NCI-H2227 treated with DMSO at 0.1 percent for 48 hours (cell line): ENCODE measurements around the gene MED19.
A peak's percentile ranks its signal among the peaks of the same experiment; 100 is the strongest.
"Not testable (repeated sequence)": the region's sequence is repeated elsewhere in the genome, so short reads cannot be mapped to it uniquely, and the experiment has no call there.

Experiments used
- DNase-seq: peaks from one replicate; lab custom pipeline; 2025; lab: John Stamatoyannopoulos, UW

MED19 gene, protein sequence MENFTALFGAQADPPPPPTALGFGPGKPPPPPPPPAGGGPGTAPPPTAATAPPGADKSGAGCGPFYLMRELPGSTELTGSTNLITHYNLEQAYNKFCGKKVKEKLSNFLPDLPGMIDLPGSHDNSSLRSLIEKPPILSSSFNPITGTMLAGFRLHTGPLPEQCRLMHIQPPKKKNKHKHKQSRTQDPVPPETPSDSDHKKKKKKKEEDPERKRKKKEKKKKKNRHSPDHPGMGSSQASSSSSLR

DNA sequence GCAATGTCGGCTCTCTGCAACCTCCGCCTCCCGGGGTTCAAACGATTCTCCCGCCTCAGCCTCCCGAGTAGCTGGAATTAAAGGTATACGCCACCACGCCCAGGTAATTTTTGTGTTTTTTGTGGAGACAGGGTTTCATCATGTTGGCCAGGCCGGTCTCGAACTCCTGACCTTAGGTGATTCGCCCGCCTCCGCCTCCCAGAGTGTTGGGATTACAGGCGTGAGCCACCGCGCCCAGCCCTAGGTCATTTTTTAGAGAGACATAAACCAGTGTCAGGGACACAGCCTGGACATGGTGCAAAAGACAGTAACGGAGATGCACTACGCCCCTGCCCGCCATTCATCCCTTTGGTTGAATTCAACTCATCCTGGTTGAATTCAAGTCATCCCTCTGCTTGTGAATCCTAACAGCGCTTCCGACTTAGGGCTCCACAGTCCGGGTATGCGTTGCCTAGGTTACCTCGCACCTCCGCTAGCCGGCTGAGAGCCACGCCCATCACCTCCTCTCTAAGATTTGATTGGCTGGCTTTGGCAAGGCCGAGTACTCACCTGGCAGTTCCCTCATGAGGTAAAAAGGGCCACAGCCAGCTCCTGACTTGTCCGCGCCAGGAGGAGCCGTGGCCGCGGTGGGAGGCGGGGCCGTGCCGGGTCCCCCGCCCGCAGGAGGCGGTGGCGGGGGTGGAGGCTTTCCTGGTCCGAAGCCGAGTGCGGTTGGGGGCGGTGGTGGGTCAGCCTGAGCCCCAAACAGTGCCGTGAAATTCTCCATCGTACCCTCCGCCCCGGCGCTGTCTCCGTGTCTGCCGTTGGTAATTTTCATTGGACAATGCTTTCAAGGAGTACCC is at the start of gene MED19:
MED19 (minus strand) TSS at position 802 of the 842 bp plus-strand sequence; CDS start at position 766, 36 bp downstream.
- peak; percentile 86 for DNase-seq

DNA sequence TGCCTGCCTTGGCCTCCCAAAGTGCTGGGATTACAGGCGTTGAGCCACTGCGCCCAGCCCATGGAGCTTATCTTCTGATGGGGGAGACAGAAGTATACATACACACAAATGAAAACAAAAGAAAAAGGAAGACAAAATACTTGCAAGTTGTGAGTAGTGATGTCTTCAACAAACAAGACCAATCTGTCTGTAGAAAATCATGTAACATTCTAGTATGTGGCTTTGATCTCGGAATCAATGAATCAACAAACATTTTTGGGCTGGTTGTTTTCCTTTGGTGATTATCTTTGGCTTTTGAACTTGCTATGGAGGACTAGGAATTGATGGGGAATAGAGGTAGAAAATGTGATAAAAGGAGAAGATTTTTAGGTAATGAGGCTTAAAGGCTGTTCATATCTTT is 46.2 kb upstream of the MED19 start:
- DNase-seq, result no peak

GRCh38 chr11:57752954-57753353 is 40.9 kb upstream of the MED19 start:
- DNase-seq, result no peak

DNA sequence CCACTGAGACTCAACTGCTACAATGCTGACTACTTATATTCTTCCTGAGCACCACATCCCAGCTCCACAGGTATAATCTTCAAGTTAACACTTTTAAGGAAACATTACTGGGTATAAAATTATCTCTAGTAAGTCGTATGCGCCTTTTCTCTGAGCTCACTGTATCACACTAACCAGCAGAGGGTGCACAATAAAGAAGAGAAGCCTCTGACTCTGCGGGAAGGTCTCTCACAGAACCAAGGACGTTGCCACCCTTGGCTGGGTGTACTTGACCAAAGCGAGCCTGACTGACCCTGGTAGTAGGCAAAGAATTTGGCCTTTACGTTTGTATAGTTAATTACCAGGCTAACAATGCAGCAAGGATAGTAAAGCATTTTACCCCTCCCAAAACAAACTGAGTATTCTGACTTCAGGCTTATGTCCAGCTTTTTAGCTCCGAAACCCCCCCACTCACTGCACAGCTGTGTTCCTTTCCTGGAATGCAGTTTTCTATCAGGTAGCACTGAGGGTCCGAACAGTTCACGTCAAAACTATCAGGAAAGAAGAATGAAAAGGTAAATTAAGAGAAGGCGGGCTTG is 39.8 kb upstream of the MED19 start, which contains the start of gene BTBD18:
BTBD18 (minus strand) TSS at position 144 of the 578 bp plus-strand sequence. CDS start 631 bp downstream, outside the sequence.
- peak; percentile 11 for DNase-seq

- no peak for DNase-seq
These were observed 39.2 kb upstream of the MED19 start for GRCh38 chr11:57751176-57751575.

GRCh38 chr11:57746920-57747319 is 34.9 kb upstream of the MED19 start:
- DNase-seq, result no peak

GRCh38 chr11:57745206-57745605 is 33.2 kb upstream of the MED19 start:
- no peak for DNase-seq

- no peak for DNase-seq
These were observed 32.3 kb upstream of the MED19 start for GRCh38 chr11:57744357-57744756.

GRCh38 chr11:57742087-57742452 is 30.1 kb upstream of the MED19 start:
- no peak for DNase-seq

DNA sequence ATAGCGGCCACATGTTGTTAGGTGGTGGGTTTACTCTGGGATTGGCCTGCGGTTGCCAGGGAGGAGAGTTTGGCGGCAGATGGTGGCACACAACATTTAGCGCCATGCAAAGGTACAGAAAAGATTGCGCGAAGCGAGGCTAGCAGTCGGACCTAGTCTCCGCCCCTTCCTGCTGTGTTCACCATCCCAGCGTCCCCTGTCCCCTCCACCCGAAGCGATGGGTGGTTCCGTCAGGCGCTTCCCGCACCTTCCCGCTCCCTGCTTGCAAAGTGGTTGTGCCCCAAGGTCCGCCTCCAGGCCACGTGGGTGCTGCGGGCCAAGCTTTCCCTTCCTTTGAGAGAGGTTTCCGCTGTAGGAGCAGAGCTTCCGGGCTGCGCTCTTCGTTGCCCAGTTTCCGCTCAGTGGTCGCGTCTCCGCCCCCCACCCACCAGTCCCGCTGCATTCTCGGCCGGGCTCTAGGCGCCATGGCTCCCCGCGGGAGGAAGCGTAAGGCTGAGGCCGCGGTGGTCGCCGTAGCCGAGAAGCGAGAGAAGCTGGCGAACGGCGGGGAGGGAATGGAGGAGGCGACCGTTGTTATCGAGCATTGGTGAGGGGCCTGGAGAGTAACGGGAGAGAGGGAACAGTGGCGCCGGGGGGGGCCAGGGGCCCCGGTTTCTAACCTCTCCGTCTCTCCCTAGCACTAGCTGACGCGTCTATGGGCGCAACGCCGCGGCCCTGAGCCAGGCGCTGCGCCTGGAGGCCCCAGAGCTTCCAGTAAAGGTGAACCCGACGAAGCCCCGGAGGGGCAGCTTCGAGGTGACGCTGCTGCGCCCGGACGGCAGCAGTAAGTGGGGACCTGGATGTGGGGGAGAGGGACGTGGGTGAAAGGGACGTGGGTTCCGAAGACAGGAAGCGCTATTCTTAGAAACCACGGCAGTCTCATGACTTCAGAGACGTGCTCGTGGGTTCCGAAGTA is 29.4 kb upstream of the MED19 start, which contains the start of gene SELENOH:
SELENOH (plus strand) TSS at position 360 of the 955 bp plus-strand sequence; CDS start at position 465, 105 bp downstream.
- peak; percentile 98 for DNase-seq

DNA sequence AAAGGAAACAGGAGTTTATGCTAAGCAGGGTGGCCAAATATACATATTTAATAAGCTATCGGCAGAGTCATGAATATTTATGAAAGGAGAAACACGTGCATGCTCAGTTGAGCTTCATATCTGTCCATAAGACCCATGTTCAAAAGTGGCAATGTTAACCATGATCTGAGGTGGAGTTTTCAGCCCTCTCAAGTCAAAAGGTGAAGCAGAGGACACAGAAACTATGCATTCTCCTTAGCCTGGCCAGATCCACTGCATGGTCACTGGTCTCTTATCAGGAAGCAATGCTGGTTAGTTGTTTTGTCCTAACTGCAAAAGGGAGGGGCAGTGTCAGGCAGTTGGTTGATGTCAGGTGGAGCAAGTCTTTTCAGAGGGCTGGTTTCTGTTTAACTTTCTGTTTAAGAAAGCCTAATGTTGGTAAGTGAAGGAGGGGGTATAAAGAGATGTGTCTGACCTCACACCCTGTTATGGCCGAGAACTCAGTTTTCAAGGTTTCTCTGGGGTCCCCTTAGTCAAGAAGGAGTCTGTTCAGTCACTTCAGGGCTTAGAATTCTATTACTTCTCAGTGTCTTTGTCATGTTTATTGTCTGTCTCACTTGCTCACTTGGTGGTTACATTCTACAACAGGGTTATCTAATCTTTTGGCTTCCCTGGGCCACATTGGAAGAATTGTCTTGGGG is 23.7 kb upstream of the MED19 start:
- DNase-seq, result no peak

DNA sequence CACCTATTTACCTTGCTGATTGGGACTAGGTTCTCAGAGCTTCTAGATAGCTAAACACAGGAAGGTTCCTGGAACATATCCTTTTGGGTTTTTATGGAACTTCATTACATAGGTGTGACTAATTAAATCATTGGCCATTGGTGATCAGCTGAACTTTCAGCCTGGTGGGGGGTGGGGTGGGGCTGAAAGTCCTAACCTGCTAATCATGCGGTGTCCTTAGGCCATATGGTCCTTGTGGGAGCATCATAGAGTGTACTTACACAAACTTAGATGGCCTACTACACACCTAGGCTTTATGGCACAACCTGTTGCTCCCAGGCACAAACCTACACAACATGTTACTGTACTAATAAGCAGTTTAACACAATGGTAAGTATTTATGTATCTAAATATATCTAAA is 20.6 kb upstream of the MED19 start:
- DNase-seq, result no peak

DNA sequence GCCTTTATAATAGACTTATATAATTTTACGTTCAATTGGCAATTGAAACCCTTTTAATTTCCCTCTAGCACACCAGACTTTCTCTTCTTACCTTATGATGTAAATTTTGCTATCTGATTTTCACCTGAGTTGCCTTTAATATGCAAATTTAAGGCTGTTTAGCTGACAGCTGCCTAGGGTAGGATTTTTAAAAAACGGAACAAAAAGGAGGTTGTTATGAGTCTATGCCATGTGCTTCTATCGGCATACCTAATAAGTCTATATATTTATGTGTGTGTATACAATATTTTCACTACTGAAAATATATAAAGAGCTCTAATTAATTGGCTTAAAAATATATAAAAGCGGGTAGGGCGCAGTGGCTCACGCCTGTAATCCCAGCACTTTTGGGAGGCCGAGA is 17.5 kb upstream of the MED19 start:
- DNase-seq, result no peak

DNA sequence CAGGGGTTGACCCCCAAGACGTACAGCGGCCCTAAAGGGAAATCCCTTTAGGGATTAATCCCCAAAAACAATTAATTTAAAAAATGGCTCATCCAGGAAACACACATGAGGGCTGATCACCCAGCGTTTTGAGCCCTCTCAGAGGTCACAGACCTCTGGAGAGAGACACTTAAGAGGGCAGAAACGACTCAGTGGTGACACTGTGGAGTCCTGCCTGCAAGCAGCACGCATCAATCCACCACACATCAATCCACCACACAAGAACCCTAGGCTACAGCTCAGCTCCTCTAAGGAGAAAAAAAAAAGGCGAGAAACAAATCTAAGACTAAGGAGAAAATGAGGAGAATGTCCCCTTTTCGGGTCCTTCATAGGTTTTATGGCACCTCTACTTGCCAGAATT is 16.8 kb upstream of the MED19 start:
- DNase-seq, result no peak

GRCh38 chr11:57727185-57727584 is 15.2 kb upstream of the MED19 start:
- no peak for DNase-seq

DNA sequence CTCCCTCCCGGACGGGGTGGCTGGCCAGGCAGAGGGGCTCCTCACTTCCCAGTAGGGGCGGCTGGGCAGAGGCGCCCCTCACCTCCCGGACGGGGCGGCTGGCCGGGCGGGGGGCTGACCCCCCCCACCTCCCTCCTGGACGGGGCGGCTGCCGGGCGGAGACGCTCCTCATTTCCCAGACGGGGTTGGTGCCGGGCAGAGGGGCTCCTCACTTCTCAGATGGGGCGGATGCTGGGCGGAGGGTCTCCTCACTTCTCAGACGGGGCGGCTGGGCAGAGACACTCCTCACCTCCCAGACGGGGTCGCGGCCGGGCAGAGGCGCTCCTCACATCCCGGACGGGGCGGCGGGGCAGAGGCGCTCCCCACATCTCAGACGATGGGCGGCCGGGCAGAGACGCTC is 4.7 kb upstream of the MED19 start:
- not testable (repeated sequence) for DNase-seq

GRCh38 chr11:57713835-57714234 is 1.8 kb upstream of the MED19 start:
- DNase-seq, result no peak

DNA sequence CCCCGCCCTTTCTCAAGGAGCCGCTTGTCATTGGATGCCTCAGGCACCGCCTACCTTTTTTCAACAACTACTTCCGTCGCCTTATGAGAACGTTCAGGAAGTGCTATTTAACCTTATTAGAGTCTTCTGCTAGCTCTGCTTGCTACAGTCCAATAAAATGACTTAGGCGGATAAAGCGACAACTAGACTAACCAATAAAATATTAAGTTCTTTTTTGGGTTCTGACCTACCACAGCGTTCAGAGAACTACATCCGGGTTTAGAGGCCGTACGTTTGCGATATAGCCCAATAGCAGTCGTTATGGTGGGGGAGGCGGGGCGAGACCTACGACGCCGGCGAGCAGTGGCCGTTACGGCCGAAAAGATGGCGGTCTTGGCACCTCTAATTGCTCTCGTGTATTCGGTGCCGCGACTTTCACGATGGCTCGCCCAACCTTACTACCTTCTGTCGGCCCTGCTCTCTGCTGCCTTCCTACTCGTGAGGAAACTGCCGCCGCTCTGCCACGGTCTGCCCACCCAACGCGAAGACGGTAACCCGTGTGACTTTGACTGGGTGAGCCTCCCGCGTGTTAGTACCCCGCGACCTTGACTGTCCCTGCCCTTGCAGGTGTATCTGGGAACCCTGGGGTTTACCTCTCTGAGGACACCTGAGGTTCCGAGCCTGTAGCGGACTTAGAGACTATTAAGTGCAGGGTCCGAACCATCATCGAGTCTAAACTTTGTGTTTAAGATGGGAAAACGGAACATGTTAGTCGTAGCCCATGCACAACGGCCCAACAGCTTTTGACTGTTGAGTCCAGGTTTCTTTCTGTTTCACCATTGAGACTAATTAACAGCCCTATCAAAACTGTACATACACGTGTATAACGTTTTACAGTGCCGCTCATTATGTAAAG is 488 bp upstream of the MED19 start, which contains the start of gene TMX2:
TMX2 (plus strand) TSS at position 338 of the 895 bp plus-strand sequence; CDS start at position 364, 26 bp downstream.
- peak; percentile 99 for DNase-seq

DNA sequence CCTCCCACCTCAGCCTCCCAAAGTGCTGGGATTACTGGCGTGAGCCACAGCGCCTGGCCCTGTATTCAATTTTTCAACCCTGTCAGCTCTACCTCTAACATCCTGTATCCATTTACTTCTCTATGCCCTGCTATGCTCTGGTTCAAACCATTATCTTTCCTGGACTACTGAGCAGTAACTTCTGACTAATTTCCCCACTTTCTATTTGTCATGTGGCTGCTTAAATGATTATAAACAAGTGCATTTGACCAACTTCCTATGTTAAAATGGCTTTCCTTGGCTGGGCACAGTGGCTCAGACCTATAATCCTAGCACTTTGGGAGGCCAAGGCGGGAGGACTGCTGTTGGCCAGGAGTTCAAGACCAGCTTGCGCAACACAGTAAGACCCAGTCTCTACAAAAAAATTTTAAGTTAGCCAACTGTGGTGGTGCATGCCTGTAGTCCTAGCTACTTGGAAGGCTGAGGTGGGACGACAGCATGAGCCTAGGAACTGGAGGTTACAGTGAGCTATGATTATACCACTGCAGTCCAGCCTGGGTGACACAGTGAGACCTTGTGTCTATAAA is 2.1 kb downstream of the MED19 start:
- no peak for DNase-seq

GRCh38 chr11:57705432-57705831 is 6.6 kb downstream of the MED19 start:
- not testable (repeated sequence) for DNase-seq
